H1 (cell line): ENCODE results near the gene IGF2R. TPM values are rescaled to one million over a fixed set of nuclear protein-coding genes. Genes with fewer than 3 reads are reported as not detected.
A peak's percentile ranks its signal among the peaks of the same experiment; 100 is the strongest.

Experiments used
- CTCF ChIA-PET: fragments of 300-600 bp; sonication (Branson Sonifier 250); formaldehyde crosslinking; loops from one replicate; lab custom pipeline; 2021; ENCODE audit not compliant: partially characterized antibody; lab: Charles Lee
- POLR2A ChIA-PET: fragments of 300-600 bp; sonication (Branson Sonifier 250); formaldehyde crosslinking; loops from one replicate; lab custom pipeline; 2021; ENCODE audit warnings: inconsistent platforms; ENCODE audit not compliant: partially characterized antibody; lab: Charles Lee
- DNase-seq, 2 experiments: peaks; one replicate each; pipeline versions ENCODE4 v3.0.0 to v3.0.0-alpha.2; 2010 to 2022; ENCODE audit warnings: low spot score in 2 of 2, low read depth in 1 of 2, mixed read lengths in 1 of 2
- FAIRE-seq: peaks from 2 replicates; lab custom pipeline; 2011; peaks lifted over from hg19 to GRCh38; lab: Jason Lieb, UNC
- H2AFZ ChIP-seq: 2 replicates; pipeline ENCODE4 v1.8.1; 2012; ENCODE audit warnings: low read length, inconsistent platforms
- H2AK5ac ChIP-seq: 2 replicates; pipeline ENCODE4 v1.6.1; 2013; ENCODE audit warnings: low read depth, low read length
- H2BK120ac ChIP-seq: replicated peaks from 2 replicates; pipeline ENCODE3; 2013; ENCODE audit warnings: low read depth, low read length, inconsistent platforms
- H2BK12ac ChIP-seq: 2 replicates; pipeline ENCODE4 v1.6.1; 2013; ENCODE audit warnings: low read depth, low read length
- H2BK15ac ChIP-seq: 2 replicates; pipeline ENCODE4 v1.6.1; 2013; ENCODE audit warnings: low read length
- H2BK20ac ChIP-seq: 2 replicates; pipeline ENCODE4 v1.6.1; 2013; ENCODE audit warnings: low read length
- H2BK5ac ChIP-seq: 2 replicates; pipeline ENCODE4 v1.6.1; 2013; ENCODE audit warnings: low read depth, low read length
- H3K14ac ChIP-seq: 2 replicates; pipeline ENCODE4 v1.6.1; 2013; ENCODE audit warnings: inconsistent platforms; ENCODE audit not compliant: insufficient read length
- H3K18ac ChIP-seq: 2 replicates; pipeline ENCODE4 v1.6.1; 2013; ENCODE audit warnings: low read length; ENCODE audit errors: extremely low read depth
- H3K23ac ChIP-seq: 2 replicates; pipeline ENCODE4 v1.6.1; 2013; ENCODE audit warnings: inconsistent platforms; ENCODE audit not compliant: insufficient read length
- H3K23me2 ChIP-seq: 2 replicates; pipeline ENCODE4 v1.6.1; 2013; ENCODE audit warnings: low read depth, low read length
- H3K27ac ChIP-seq: 2 replicates; pipeline ENCODE4 v1.6.1; 2011; ENCODE audit warnings: low read depth, low read length, inconsistent platforms
- H3K27me3 ChIP-seq, 4 experiments: replicated peaks in 1 of 4; 1 replicate in 1 of 4; 2 replicates in 3 of 4; pipeline versions ENCODE4 v1.6.1 to v1.8.1; 2011 to 2013; ENCODE audit warnings: low read length in 3 of 4, mild to moderate bottlenecking in 3 of 4, inconsistent platforms in 2 of 4, mixed read lengths in 2 of 4, moderate library complexity in 1 of 4; ENCODE audit not compliant: control insufficient read depth in 3 of 4, insufficient read depth in 3 of 4; ENCODE audit errors: extremely low read depth in 1 of 4
- H3K36me3 ChIP-seq, 4 experiments: 2 replicates each; pipeline versions ENCODE4 v1.6.1 to v1.8.1; 2011 to 2013; ENCODE audit warnings: mild to moderate bottlenecking in 4 of 4, low read length in 3 of 4, moderate library complexity in 2 of 4, control low read depth in 1 of 4, inconsistent platforms in 1 of 4; ENCODE audit not compliant: insufficient read depth in 4 of 4, control insufficient read depth in 2 of 4
- H3K4ac ChIP-seq: replicated peaks from 2 replicates; pipeline ENCODE3; 2013; ENCODE audit warnings: low read length, low read depth, mixed read lengths, inconsistent platforms; ENCODE audit not compliant: insufficient read length
- H3K4me1 ChIP-seq, 4 experiments: replicated peaks in 1 of 4; 1 replicate in 1 of 4; 2 replicates in 3 of 4; pipeline versions ENCODE4 v1.6.1 to v1.8.1; 2011 to 2013; ENCODE audit warnings: low read length in 3 of 4, inconsistent platforms in 2 of 4, mixed read lengths in 1 of 4; ENCODE audit not compliant: insufficient read depth in 4 of 4, control insufficient read depth in 3 of 4
- H3K4me2 ChIP-seq, 2 experiments: 2 replicates each; pipeline versions ENCODE4 v1.6.1 to v1.8.1; 2011 to 2013; ENCODE audit warnings: low read depth in 2 of 2, low read length in 2 of 2, control low read depth in 1 of 2, inconsistent platforms in 1 of 2, mild to moderate bottlenecking in 1 of 2; ENCODE audit not compliant: insufficient read depth in 1 of 2
- H3K4me3 ChIP-seq, 4 experiments: fragments of 200-600, 300-600 bp in 1 of 4; sonication (generic), shearing (Covaris generic), sonication (Bioruptor Twin) in 1 of 4; 2 replicates each; pipeline versions ENCODE4 v1.5.1 to v1.8.1; 2011 to 2016; ENCODE audit warnings: low read length in 4 of 4, low read depth in 3 of 4, control low read depth in 2 of 4, inconsistent platforms in 2 of 4, mild to moderate bottlenecking in 2 of 4, mixed read lengths in 1 of 4, moderate library complexity in 1 of 4; ENCODE audit not compliant: insufficient read depth in 2 of 4; ENCODE audit errors: extremely low read depth in 1 of 4
- H3K56ac ChIP-seq: replicated peaks from 2 replicates; pipeline ENCODE3; 2013; ENCODE audit warnings: low read depth, mild to moderate bottlenecking, mixed read lengths, low read length, inconsistent platforms; ENCODE audit not compliant: insufficient read length
- H3K79me1 ChIP-seq: 2 replicates; pipeline ENCODE4 v1.6.1; 2013; ENCODE audit warnings: low read depth, low read length, control low read depth
- H3K79me2 ChIP-seq, 2 experiments: 2 replicates each; pipeline versions ENCODE4 v1.6.1 to v1.8.1; 2012 to 2013; ENCODE audit warnings: low read length in 2 of 2, mild to moderate bottlenecking in 2 of 2, inconsistent platforms in 1 of 2; ENCODE audit not compliant: insufficient read depth in 2 of 2, control insufficient read depth in 1 of 2
- H3K9ac ChIP-seq, 4 experiments: replicated peaks in 1 of 4; 1 replicate in 1 of 4; 2 replicates in 3 of 4; pipeline versions ENCODE4 v1.6.1 to v1.8.1; 2011 to 2013; ENCODE audit warnings: low read depth in 3 of 4, low read length in 3 of 4, control low read depth in 2 of 4, mild to moderate bottlenecking in 2 of 4, moderate library complexity in 2 of 4, inconsistent platforms in 1 of 4; ENCODE audit errors: extremely low read depth in 1 of 4
- H3K9me3 ChIP-seq, 2 experiments: 2 replicates each; pipeline versions ENCODE4 v1.6.1 to v1.8.1; 2012 to 2013; ENCODE audit warnings: mild to moderate bottlenecking in 2 of 2, moderate library complexity in 2 of 2, control low read depth in 1 of 2, inconsistent platforms in 1 of 2, low read depth in 1 of 2, low read length in 1 of 2, mixed read lengths in 1 of 2; ENCODE audit not compliant: insufficient read depth in 2 of 2
- H4K20me1 ChIP-seq, 2 experiments: replicated peaks in 1 of 2; 2 replicates each; pipeline versions ENCODE3 to v1.8.1; 2011 to 2013; ENCODE audit warnings: inconsistent platforms in 2 of 2, low read length in 2 of 2, mild to moderate bottlenecking in 1 of 2; ENCODE audit not compliant: insufficient read depth in 2 of 2, control insufficient read depth in 1 of 2
- H4K5ac ChIP-seq: 2 replicates; pipeline ENCODE4 v1.6.1; 2013; ENCODE audit warnings: low read length, low read depth, mixed read lengths, inconsistent platforms; ENCODE audit not compliant: insufficient read length
- H4K8ac ChIP-seq: 2 replicates; pipeline ENCODE4 v1.8.0; 2013; ENCODE audit warnings: mild to moderate bottlenecking, moderate library complexity, low read length, inconsistent platforms; ENCODE audit not compliant: insufficient read depth; ENCODE audit errors: extremely low read depth
- H4K91ac ChIP-seq: replicated peaks from 2 replicates; pipeline ENCODE3; 2013; ENCODE audit warnings: low read length, mixed read lengths, inconsistent platforms; ENCODE audit not compliant: insufficient read length
- ATF2 ChIP-seq: IDR thresholded peaks from 2 replicates; pipeline ENCODE4 v1.6.1; 2012; ENCODE audit warnings: low read length, inconsistent platforms
- FOSL1 ChIP-seq: IDR thresholded peaks from 2 replicates; pipeline ENCODE4 v1.6.1; 2011; ENCODE audit warnings: mild to moderate bottlenecking, low read depth, low read length, moderate library complexity; ENCODE audit not compliant: insufficient read depth
- MAX ChIP-seq: IDR thresholded peaks from 2 replicates; pipeline ENCODE4 v1.6.1; 2012; ENCODE audit warnings: inconsistent platforms
- TAF1 ChIP-seq: IDR thresholded peaks from 2 replicates; pipeline ENCODE4 v1.6.1; 2011; ENCODE audit warnings: mild to moderate bottlenecking, low read depth, low read length
- WGBS, 2 experiments: shearing (Covaris generic) in 1 of 2; methylation state at CpG; one replicate each; pipeline versions ENCODE4 v1.1.6 to v1.1.7; 2013 to 2015; ENCODE audit warnings: low lambda C conversion rate in 2 of 2, mixed read lengths in 2 of 2, inconsistent platforms in 1 of 2, low coverage in 1 of 2, missing lambda C conversion rate in 1 of 2; ENCODE audit not compliant: insufficient replicate concordance in 2 of 2, insufficient coverage in 1 of 2, insufficient read length in 1 of 2; ENCODE audit errors: extremely low coverage in 1 of 2, missing lambda C conversion rate in 1 of 2; 5-methylcytosine and 5-hydroxymethylcytosine counted together
- polyA plus RNA-seq, 7 experiments: library from polyadenylated mRNA; depleted of rRNA in 3 of 7; stranded (reverse) in 5 of 7; unstranded in 2 of 7; fragments of >200 nt in 5 of 7; fragments of 200-250 nt in 2 of 7; gene quantifications; 1 replicate in 5 of 7; 2 replicates in 1 of 7; 4 replicates in 1 of 7; pipeline versions ENCODE4 v1.2.1 to v1.2.3, GENCODE V29; 2011 to 2013; ENCODE audit warnings: missing spikeins in 2 of 7, mixed read lengths in 2 of 7
- total RNA-seq: library from RNA; stranded (reverse); fragmentation: NEBNext Ultra II Directional; extraction: Animal tissue kit (Norgen Biotek cat#: 25700); gene quantifications from 2 replicates; pipeline ENCODE4 v1.2.1, GENCODE V29; 2021

Gene IGF2R
- total and polyA plus RNA-seq, 2 of the 8 experiments (the other 6 are each of a cell fraction or from before 2014, with no cell fraction given): 20.6 to 74.1 TPM

DNA sequence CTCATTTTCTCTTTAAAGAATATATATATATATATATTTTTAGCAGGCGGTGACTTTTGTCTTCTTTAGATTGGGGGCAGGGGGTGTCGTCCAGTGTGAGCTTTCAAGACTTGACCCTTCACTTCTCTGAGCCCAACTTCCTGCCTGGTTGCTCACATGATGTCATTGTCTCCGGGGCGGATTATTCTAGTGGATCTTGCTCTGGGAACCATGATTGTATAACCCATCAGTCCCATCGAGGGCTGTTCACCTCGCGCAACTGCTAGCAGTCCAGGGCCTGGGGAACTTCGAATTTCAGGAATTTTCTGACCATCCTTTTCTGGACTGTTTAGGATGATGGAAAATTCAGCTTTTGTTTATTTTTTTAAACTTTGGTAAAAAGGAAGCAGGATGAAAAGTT is 1.0 kb downstream of the IGF2R start:
- FAIRE-seq (no peak), DNase-seq (no peak)
- ChIA-PET CTCF (interaction anchor here (1.1 to 4.1 kb wide), 3 partner anchors 9 to 46 kb away, joined by 3 to 10 read pairs (median 3); no protein-coding TSS in a partner anchor), POLR2A (interaction anchor here (0.7 to 2.2 kb wide), 4 partner anchors 9 to 180 kb away, joined by 3 to 13 read pairs (median 6); partner anchors contain the start of genes MRPL18 and TCP1)
- Histone ChIP-seq H3K18ac (no peak overlapping the region; the same call in 1 of the 2 replicates), H3K9ac (peak overlapping the region; percentile 43 to 84 (median 75); a peak in 5 of 7 replicates), H3K4me3 (peak overlapping the region; percentile 80 to 96 (median 81)), H3K27ac (no peak overlapping the region), H2BK12ac (no peak overlapping the region), H3K27me3 (no peaks in the 10 kb centered on the region), H4K8ac (no peak overlapping the region), H3K14ac (no peak overlapping the region), H2AK5ac (no peak overlapping the region), H2BK5ac (no peak overlapping the region), H3K23me2 (peaks cover 5% of the 10 kb centered on the region), H3K36me3 (no peaks in the 10 kb centered on the region), H4K91ac (no peak overlapping the region), H2BK15ac (no peak overlapping the region), H3K9me3 (no peaks in the 10 kb centered on the region), H3K4me1 (peaks cover 5 to 23% (median 14%) of the 10 kb centered on the region in 4 experiments; a peak in 6 of 7 replicates), H3K79me2 (peaks cover 36 to 52% of the 10 kb centered on the region in 2 experiments), H4K20me1 (peaks cover 4 to 11% of the 10 kb centered on the region in 2 experiments), H4K5ac (no peak overlapping the region), H3K79me1 (peaks cover 13% of the 10 kb centered on the region), H2BK120ac (no peak overlapping the region), H3K4me2 (peak overlapping the region; percentile 76 to 77), H2BK20ac (no peak overlapping the region), H3K4ac (no peak overlapping the region), H2AFZ (no peak overlapping the region), H3K23ac (no peak overlapping the region), H3K56ac (no peak overlapping the region)
- TF ChIP-seq MAX: 0 out of 2 replicates have a peak, but pooled peaks have one; percentile 3
- TF ChIP-seq TAF1: peak; percentile 65
- 0 out of 2 replicates have a peak, but pooled peaks have one; percentile 65 for TF ChIP-seq ATF2
- no peak for TF ChIP-seq FOSL1
- WGBS, 2 experiments: 4% methylated on average over 8 of the region's 8 CpGs; no CpG with 5 or more reads in 1 of the 2 experiments
